Measurements from ENCODE around the gene PRKACB.

The PRKACB gene

GRCh38 chr1:84156210-84156621 is 12.1 kb downstream of the PRKACB start:
- DNase-seq (ENCODE audit: low read depth in 2 of 2): no peak

GRCh38 chr1:84159533-84160240 is 15.6 kb downstream of the PRKACB start:
- no peak for DNase-seq (ENCODE audit: low read depth in 2 of 2)

DNA sequence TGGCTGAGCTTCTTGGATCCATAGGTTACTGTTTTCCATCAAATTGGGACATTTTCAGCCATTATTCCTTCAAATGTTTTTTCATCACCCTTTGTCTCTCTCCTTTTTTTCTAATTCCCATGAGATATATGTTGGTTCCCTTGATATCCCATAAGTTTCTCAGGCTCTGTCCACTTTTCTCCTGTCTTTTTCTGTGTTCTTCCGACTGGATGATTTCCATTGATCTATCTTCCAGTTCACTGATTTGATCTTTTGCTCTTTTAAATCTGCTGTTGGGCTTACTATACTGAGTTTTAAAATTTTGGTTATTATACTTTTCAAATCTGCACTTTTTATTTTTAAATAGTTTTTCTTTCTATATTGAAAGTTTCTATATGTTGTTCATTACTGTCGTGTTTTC is 18.2 kb downstream of the PRKACB start:
- no peak for DNase-seq (ENCODE audit: low read depth in 2 of 2)

DNA sequence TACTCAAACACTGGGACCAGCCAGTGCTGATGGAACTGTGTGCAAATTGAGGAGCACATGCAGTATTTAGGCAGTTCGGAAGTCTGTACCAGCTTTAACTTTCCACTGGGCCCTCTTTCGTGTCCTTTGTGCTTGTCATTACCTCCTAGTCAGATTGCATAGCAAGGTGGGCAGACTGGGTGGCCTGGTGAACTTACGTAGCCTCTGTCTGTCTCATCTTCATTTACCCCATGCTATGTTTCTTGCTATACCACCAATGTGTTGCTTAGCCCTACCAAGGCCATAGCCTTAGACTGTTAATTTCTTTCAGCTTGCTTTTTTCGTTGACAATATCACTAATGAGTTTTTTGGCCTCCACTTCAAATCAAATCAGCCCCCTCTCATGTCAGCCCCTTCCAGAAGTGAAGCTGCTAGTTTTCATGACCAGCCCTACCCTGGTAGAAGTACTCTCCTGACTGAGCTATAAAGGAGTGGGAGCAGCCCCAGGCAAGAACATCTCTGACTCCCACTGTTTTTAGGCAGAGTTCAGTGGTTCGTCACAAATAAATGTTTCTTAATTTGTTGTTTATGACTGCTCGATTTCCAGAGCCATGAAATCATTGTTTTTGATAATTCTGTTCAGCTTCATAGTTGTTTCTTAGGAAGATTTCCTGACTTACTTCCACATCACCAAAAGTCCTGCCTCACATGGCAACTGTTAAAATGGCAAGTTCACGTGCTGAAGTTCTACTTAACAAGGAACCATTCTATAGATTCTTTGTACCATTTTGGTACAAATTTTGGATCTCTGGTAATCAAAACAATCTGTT is 19.3 kb downstream of the PRKACB start:
- no peak for DNase-seq (ENCODE audit: low read depth in 2 of 2)

GRCh38 chr1:84164161-84164560 is 20.1 kb downstream of the PRKACB start:
- DNase-seq (ENCODE audit: low read depth in 2 of 2): no peak

DNA sequence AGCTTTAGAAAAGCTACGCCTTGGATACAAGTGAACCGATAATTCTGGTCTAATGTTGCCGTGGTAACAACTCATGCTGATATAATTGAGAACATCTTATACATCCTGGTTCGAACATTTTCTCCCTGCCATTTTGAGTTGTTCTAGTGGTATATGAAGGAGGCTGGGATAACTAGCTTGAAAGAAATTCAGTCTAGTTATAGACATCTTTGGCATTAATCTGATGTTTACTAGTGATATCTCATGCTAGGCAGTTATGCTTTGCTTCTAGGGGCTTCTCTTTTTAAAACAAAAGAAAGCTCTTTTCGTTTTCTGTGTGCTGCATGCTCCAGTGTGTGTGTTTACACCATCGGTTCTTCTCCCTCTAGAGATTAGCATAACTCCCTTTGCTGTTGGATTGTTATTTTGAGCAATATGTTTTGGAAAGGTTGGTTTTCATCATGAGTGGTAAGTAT is 20.5 kb downstream of the PRKACB start:
- no peak for DNase-seq (ENCODE audit: low read depth in 2 of 2)

GRCh38 chr1:84165601-84166000 is 21.5 kb downstream of the PRKACB start:
- DNase-seq (ENCODE audit: low read depth in 2 of 2): no peak

DNA sequence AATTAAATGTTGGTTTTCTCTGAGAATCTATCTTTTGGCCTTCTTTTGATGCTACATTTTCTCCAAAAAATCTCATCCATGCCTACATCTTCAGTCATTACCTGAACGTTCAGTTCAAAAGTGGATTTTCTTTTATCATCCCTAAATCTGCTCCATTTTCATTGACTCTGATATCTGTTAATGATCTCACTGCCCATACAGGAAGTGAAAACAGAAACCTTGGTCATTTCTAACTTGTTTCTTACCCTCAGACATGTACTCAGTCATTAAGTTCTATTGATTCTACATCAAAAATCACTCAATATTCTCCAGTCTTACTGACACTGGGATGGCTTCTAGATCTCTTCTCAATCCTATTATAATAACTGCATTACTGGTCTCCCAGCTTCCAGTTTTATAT is 22.7 kb downstream of the PRKACB start:
- no peak for DNase-seq (ENCODE audit: low read depth in 2 of 2)

DNA sequence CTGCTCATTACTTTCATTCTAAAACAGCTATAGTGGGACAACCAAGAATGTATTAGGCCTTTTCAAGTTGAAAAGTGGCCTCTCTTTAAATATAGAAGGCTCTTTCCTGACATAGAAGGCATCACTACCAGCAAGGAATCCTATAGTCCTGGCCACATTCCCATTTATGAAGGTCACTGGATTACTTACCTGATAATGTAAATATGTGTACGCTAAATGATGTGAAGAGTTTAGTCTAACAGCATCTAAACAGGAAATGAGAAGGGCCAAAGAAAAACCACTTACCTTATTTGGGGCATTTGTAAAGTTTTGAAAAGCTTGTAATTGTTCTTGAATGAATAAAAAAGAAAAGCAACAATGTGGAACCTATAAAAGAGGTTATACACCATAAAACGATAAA is 24.7 kb downstream of the PRKACB start:
- DNase-seq (ENCODE audit: low read depth in 2 of 2): no peak

DNA sequence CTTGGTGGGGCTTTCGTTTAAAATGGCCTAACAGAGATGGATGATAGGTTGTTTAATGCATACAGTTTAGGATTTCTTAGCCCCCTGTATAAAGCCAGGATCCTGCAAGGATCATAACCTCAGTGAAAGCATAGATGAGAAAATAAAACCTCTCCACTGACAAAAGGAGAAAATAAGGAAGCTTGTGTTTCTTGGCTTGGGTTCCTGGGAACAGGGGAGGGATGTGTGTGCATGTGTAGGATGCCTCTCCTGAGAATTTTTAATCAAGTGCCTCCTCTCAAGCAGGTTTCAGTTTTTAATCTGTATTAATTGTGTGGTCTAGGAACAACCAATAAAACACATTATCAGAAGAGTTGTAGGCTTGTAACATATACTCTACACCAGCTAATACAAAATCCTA is 26.1 kb downstream of the PRKACB start:
- DNase-seq (ENCODE audit: low read depth in 2 of 2): no peak

- no peak for DNase-seq (ENCODE audit: low read depth in 2 of 2)
Observed at GRCh38 chr1:84171481-84171880, 27.4 kb downstream of the PRKACB start.

DNA sequence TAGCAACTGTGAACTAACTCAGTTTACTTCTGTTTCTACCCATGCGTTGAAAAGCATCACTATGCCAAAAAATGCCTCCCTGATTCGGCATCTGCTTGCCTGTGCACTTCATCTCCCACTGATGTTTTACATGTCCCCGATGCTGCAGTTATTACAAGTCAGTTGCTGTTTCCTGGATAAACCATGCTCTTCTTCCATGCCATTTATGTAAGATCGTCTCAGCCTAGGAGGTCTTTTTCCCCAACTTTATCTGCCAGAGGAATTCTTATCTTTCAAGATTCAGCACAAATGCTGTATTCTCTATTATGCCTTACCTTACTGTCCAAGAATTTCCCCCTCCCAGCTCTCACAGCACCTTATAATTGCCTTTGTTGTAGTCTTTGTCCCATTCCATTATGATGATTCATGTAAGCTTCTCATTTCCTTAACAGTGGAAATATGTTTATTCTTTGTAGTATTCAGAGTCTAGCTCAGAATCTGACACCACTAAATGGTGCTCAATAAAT is 30.0 kb downstream of the PRKACB start:
- no peak for DNase-seq (ENCODE audit: low read depth in 2 of 2)

DNA sequence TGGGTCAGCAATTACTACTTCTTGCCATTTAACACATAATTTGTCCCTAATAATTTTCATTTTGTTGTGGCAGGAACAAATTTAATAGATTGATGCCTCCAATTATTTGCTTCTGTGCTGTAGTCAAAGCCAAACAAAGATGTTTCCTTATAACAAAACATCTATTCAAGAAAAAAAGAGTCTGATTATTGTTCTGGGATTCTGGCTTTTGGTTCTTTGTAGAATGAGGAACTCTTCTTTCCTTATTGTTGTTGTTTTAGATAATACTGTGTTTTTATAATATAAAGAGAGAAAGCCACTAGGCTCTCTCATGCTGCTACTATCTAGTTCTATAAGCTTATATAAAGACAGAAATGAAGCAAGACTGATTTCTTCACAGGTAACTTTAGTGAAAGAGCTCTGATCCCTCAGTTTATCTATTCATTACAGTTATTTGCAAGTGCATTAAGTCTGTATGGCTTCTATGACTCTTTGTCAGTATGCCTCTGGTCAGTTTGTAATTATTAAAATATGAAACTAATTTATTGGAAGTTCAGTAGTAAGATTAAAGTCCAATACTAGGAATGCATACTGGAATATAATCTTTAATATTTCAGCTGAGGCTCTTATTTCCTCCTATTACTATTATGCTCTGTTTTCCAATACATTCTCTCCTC is 37.4 kb downstream of the PRKACB start:
- DNase-seq (ENCODE audit: low read depth in 2 of 2): no peak

- DNase-seq (ENCODE audit: low read depth in 2 of 2): no peak
Observed at GRCh38 chr1:84190455-84190854, 46.4 kb downstream of the PRKACB start.

- no peak for DNase-seq (ENCODE audit: low read depth in 2 of 2)
Observed at GRCh38 chr1:84192681-84193080, 48.6 kb downstream of the PRKACB start.

GRCh38 chr1:84198832-84199231 is 54.8 kb downstream of the PRKACB start:
- no peak for DNase-seq (ENCODE audit: low read depth in 2 of 2)

- DNase-seq (ENCODE audit: low read depth in 2 of 2): no peak
Observed at GRCh38 chr1:84199257-84199656, 55.2 kb downstream of the PRKACB start.

DNA sequence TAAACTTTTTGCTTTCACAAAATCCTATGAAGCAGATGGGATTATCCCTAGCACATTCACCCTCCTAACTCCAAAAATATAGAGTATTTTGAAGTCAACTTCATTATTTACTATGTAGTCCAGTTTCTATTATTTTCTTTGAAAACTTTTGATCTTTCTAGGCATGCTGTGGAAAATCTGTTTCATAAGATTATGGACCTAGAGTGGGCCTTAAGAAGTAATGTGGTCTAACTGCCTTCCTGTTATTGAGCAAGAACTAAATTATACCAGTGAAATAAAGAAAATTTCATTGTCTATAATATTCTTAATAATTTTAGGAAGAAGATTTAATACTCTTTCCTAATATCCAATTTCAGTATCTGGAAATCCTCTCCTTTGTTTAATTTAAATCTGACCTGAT is 58.1 kb downstream of the PRKACB start:
- DNase-seq (ENCODE audit: low read depth in 2 of 2): no peak

- no peak for DNase-seq (ENCODE audit: low read depth in 2 of 2)
Observed at GRCh38 chr1:84206375-84206774, 62.3 kb downstream of the PRKACB start.

- DNase-seq (ENCODE audit: low read depth in 2 of 2): no peak
Observed at GRCh38 chr1:84208935-84209334, 64.9 kb downstream of the PRKACB start.

DNA sequence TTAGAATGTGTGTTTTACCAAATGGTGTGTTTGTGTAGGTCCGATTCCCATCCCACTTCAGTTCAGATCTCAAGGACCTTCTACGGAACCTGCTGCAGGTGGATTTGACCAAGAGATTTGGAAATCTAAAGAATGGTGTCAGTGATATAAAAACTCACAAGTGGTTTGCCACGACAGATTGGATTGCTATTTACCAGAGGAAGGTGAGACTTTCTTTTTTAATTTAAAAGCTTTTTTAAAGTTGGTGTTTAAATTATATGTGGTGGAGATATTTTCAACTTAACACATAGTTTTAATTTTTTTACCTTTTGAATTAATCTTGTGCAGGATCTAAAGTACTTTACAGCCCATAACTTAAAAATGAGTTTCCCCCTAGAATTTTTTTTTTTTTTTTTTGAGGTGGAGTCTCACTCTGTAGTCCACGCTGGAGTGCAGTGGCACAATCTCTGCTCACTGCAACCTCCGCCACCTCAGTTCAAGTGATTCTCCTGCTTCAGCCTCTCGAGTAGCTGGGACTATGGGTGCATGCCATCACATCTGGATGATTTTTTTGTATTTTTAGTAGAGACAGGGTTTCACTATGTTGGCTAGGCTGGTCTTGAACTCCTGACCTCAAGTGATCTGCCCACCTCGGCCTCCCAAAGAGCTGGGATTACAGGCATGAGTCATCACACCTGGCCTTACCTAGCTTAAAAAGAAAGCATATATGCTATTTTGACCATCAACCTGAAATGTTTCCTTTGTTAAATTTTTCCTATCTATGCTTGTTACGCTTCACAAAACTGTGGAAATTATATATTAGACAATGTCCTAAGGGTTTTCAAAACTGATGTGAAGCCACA is 70.3 kb downstream of the PRKACB start:
- no peak for DNase-seq (ENCODE audit: low read depth in 2 of 2)

- DNase-seq (ENCODE audit: low read depth in 2 of 2): no peak
Observed at GRCh38 chr1:84217239-84217638, 73.2 kb downstream of the PRKACB start.

All from stimulated activated CD8-positive, alpha-beta memory T cell treated with anti-CD3 and anti-CD28 coated beads, Interleukin-7, amount 100 ng/mL, for 1 hour (primary cell).